Epithelial cell of prostate (primary cell): ENCODE data around the gene PRUNE2.

Source experiments
- DNase-seq: peaks from one replicate; pipeline ENCODE4 v3.0.0-alpha.2; 2011; ENCODE audit warnings: low read depth, low spot score
- H3K27ac ChIP-seq: fragments of 450-650 bp; 2 replicates; pipeline ENCODE4 v1.5.1; 2017; ENCODE audit warnings: mild to moderate bottlenecking

The PRUNE2 gene

GRCh38 chr9:76704593-76705204 is 201.2 kb downstream of the PRUNE2 start:
- H3K27ac ChIP-seq, result no peak overlapping the region
- DNase-seq, result peak; percentile 37

DNA sequence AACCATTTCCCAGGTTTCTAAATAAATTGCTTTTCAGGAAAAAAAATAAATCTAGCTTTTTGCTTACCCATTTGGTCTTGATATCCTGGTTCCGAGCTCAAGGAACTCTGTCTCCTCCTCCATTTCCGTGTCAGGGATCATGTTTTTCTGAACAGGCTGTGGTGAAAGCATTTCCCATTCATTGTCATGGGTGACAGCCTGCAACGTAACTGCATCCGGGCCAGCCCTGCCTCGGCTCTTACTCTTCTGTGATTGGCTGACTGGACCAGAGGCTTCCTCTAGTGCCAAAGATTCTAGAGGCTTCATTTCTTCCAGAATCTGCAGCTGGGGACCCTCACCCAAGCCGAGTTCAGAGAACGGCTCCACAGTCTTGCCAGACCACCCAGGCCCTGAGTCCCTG is 202.6 kb downstream of the PRUNE2 start:
- no peak for DNase-seq
- H3K27ac ChIP-seq, result no peak overlapping the region

DNA sequence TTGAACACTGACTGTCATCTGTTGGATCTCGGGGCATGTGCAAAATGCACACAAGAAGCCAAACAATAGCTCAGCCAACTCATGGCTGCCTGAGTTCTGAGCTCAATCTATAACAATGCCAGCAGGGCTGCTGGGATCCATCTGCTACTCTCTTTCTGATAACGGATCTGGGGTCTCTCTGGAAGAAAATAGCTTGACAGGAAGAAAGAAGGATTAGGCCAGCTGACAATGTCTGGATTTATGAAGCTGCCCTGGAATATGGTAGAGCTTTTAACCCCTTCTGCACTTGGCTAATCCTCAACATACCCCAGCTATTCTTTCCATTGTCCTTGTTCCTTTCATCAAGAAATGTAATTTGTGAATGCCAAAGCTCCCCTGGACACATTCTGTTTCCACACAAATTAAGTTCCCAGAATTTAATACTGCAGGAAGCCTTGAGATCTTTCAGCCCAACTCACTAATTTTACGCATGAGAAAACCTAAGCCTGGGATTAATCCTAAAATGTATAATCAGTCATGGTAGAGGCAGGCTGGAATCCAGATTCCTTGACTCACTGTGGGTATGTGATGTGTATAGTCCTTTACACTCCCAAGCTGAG is 204.4 kb downstream of the PRUNE2 start:
- DNase-seq, result no peak
- no peak overlapping the region for H3K27ac ChIP-seq

- DNase-seq, result no peak
- H3K27ac ChIP-seq, result no peak overlapping the region
Measured at GRCh38 chr9:76700916-76701315, 205.0 kb downstream of the PRUNE2 start.

- H3K27ac ChIP-seq, result no peak overlapping the region
- DNase-seq, result no peak
Measured at GRCh38 chr9:76699971-76700370, 205.9 kb downstream of the PRUNE2 start.

DNA sequence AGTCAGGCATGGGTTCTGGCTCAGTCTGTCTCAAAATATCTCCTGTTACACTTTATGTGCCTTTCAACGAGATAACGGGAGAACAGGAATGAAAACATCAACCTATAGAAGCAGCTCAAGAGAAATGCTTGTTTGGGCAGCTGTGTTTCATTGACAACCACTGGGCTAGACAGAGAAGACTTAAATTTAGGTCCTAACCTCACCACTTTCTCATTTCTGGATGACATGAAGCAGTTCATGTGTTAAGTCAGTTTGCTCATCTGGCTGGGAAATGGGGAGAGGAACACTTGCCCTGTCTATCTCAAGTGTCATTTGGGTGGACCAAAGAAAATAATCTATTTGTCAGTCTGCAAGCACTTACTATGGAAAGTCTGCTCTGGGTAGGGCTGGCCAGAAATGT is 208.4 kb downstream of the PRUNE2 start:
- DNase-seq, result no peak
- H3K27ac ChIP-seq, result no peak overlapping the region

- DNase-seq, result no peak
- no peak overlapping the region for H3K27ac ChIP-seq
Measured at GRCh38 chr9:76697081-76697480, 208.8 kb downstream of the PRUNE2 start.

DNA sequence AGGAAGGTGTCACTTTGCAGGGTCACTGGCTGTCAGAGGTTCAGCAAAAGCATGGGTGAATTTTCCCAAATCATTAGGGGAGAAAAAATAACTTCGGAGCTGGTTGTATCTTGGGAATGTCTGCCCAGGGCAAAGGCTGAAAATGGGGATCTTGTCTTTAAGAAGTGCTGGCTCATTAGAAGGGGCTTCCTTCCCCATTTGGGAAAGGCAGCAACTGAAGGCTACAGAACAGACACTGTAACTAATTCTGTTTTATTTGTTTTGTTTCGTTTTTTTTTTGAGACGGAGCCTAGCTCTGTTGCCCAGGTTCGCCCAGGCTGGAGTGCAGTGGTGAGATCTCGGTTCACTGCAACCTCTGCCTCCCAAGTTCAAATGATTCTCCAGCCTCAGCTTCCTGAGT is 212.0 kb downstream of the PRUNE2 start:
- DNase-seq, result no peak
- H3K27ac ChIP-seq, result no peak overlapping the region

- H3K27ac ChIP-seq, result no peak overlapping the region
- DNase-seq, result no peak
Measured at GRCh38 chr9:76692458-76693129, 213.3 kb downstream of the PRUNE2 start.

- no peak overlapping the region for H3K27ac ChIP-seq
- DNase-seq, result no peak
Measured at GRCh38 chr9:76691517-76692313, 214.2 kb downstream of the PRUNE2 start.

DNA sequence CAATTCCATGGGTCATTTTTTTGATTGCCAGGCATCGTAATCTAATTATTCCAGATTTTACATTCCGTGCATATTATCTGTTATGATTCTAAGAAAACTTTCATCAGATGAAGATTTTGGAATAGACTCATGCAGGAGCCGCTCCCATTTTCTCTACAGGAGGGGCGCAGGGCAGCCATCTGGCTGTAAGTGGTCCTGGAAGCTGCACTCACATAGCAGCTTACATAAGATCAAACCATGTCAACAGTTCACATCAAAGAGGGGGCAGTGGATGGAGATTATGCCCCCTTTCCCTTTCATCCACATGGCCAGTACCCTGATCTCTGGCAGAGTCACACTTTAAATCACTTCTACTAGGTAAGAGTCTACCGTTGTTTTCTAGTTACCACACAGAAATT is 214.9 kb downstream of the PRUNE2 start:
- DNase-seq, result no peak
- H3K27ac ChIP-seq, result no peak overlapping the region

DNA sequence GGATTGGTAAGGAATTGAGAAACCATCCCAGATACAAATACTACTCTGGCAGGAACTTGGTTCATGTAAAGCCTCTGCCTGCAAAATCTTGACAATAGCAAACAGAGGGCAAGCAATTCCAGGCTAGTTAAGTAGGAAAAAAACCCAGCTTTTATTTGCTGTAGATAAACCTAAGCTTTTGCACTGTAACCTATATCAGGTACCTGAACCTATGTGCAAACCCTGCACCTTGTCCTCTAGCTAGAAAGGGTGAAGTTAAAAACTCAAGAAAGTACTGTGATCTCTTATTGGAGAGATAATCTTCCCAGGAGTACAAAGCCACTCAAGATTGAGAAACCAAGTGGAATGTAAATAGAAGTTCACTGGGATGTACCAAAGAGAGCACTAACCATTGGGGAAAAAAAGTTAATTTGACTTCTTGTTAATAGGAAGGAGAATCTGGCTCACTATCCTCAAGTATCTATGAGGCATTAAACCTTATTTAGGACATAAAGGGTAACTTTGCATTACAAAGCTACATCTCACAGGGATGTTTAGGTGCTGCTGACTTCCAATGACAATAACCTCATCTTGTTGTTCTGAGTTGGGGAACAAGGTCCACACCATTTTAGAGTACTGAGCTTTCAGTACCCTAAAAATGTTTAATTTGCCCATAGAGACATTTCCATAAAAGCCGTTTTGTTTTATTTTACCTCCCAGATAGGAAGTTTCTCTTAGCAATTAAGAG is 215.5 kb downstream of the PRUNE2 start:
- H3K27ac ChIP-seq, result no peak overlapping the region
- DNase-seq, result no peak

- H3K27ac ChIP-seq, result no peak overlapping the region
- DNase-seq, result no peak
Measured at GRCh38 chr9:76688471-76689238, 217.3 kb downstream of the PRUNE2 start.

- H3K27ac ChIP-seq, result no peak overlapping the region
- DNase-seq, result peak; percentile 26
Measured at GRCh38 chr9:76687861-76688391, 218.0 kb downstream of the PRUNE2 start.

- H3K27ac ChIP-seq, result no peak overlapping the region
- DNase-seq, result no peak
Measured at GRCh38 chr9:76686756-76687155, 219.2 kb downstream of the PRUNE2 start.

GRCh38 chr9:76684213-76684612 is 221.7 kb downstream of the PRUNE2 start:
- no peak for DNase-seq
- no peak overlapping the region for H3K27ac ChIP-seq

DNA sequence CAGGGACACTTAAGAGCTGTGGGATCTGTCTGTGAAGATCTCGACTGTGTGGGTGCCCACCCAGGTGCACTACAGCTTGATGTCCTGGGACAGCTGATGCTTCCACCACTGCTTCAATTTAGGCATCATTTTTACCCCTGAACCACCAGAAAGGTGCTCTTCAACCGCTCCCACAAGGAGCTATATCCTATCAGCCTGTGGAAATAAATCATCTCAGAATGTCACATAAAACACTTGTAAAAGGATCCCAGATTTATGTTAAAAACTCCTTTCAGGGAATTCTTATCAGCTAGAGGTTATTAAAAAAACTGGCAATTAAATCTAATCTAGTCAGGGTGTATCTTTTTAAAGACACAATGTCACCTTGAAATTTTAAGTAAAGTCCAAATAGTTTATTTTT is 224.4 kb downstream of the PRUNE2 start:
- no peak overlapping the region for H3K27ac ChIP-seq
- DNase-seq, result no peak

DNA sequence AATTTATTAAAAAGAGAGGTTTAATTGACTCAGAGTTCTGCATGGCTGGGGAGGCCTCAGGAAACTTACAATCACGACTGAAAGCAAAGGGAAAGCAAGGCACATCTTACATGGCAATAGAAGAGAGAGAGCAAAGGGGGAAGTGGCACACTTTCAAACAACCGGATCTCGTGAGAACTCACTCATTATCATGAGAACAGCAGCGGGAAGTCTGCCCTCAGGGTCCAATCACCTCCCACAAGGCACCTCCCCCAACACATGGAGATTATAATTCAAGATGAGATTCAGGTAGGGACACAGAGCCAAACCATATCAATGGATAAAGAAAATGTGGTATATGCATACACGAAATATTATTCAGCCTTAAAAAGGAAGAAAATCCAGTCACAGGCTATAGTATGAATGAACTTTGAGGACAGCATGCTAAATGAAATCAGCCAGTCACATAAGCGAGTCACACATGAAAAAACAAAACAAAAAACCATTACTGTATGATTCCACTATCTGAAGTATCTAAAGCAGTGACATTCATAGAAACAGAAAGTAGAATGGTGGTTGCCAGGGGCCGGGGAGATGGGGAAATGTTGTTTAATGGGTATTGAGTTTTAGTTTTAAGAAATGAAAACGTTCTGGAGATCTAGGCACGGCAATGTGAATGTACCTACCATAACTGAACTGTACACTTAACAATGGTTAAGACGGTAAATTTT is 225.0 kb downstream of the PRUNE2 start:
- DNase-seq, result no peak
- no peak overlapping the region for H3K27ac ChIP-seq
